Caco-2 (cell line): ENCODE results near the gene C11orf58. TPM values are rescaled to one million over a fixed set of nuclear protein-coding genes. Genes with fewer than 3 reads are reported as not detected.

Experiments used
- BruUV-seq: library from RNA; stranded (reverse); fragments of 400-500 nt; replicated peaks from 2 replicates; lab custom pipeline; 2021; lab: Mats Ljungman, UMichigan
- CTCF ChIA-PET: fragments of 300-600 bp; sonication (Branson Sonifier 250); formaldehyde crosslinking; loops from one replicate; lab custom pipeline; 2022; ENCODE audit warnings: antibody characterized with exemption; lab: Charles Lee
- POLR2A ChIA-PET: fragments of 300-600 bp; sonication (Branson Sonifier 250); formaldehyde crosslinking; loops from one replicate; lab custom pipeline; 2022; ENCODE audit warnings: antibody characterized with exemption; lab: Charles Lee
- DNase-seq, 2 experiments: peaks; one replicate each; pipeline versions ENCODE4 v3.0.0 to v3.0.0-alpha.2; 2020 to 2022
- H3K27me3 ChIP-seq: replicated peaks from 2 replicates; pipeline ENCODE4 v1.6.0; 2011; ENCODE audit warnings: low read length; ENCODE audit not compliant: control insufficient read depth, insufficient read depth
- H3K36me3 ChIP-seq: 2 replicates; pipeline ENCODE4 v1.5.1; 2011; ENCODE audit warnings: low read length; ENCODE audit not compliant: control insufficient read depth, insufficient read depth
- H3K4me1 ChIP-seq: fragments of 250-450 bp; sonication (Bioruptor Pico); 2 replicates; pipeline ENCODE4 v1.5.1; 2020; ENCODE audit warnings: mild to moderate bottlenecking
- H3K4me3 ChIP-seq: 2 replicates; pipeline ENCODE4 v1.5.1; 2011; ENCODE audit warnings: low read depth, mild to moderate bottlenecking, control low read depth, low read length
- H3K9me3 ChIP-seq: fragments of 250-450 bp; sonication (Bioruptor Pico); 2 replicates; pipeline ENCODE4 v1.5.1; 2020; ENCODE audit warnings: mild to moderate bottlenecking, moderate library complexity
- H3K27ac Mint-ChIP-seq: one replicate; pipeline ENCODE4 v1.8.0; 2022; ENCODE audit warnings: mixed read lengths; ENCODE audit not compliant: unreplicated experiment
- H3K27me3 Mint-ChIP-seq: one replicate; pipeline ENCODE4 v1.8.0; 2022; ENCODE audit warnings: mixed read lengths; ENCODE audit not compliant: insufficient read depth, unreplicated experiment
- H3K36me3 Mint-ChIP-seq: one replicate; pipeline ENCODE4 v1.8.0; 2022; ENCODE audit warnings: mild to moderate bottlenecking, mixed read lengths; ENCODE audit not compliant: insufficient read depth, unreplicated experiment
- H3K4me1 Mint-ChIP-seq: one replicate; pipeline ENCODE4 v1.8.0; 2022; ENCODE audit warnings: low read depth, mixed read lengths; ENCODE audit not compliant: unreplicated experiment
- H3K4me3 Mint-ChIP-seq: one replicate; pipeline ENCODE4 v1.8.0; 2022; ENCODE audit warnings: mild to moderate bottlenecking, moderate library complexity, mixed read lengths; ENCODE audit not compliant: unreplicated experiment
- H3K9me3 Mint-ChIP-seq: one replicate; pipeline ENCODE4 v1.8.0; 2022; ENCODE audit warnings: mixed read lengths; ENCODE audit not compliant: unreplicated experiment
- intact Hi-C: fragments of 100-400 bp; cut with micrococcal nuclease; formaldehyde crosslinking; loops from one replicate; pipeline ENCODE4 v1.10.0; 2022; ENCODE audit not compliant: unreplicated experiment
- total RNA-seq: library from RNA; stranded (reverse); gene quantifications from 2 replicates; pipeline ENCODE4 v1.2.3, GENCODE V29; 2022
- TF ChIP-seq, protein P1 (sequence below), 2 experiments: fragments of 200-600 bp in 1 of 2; IDR thresholded peaks; 1 replicate in 1 of 2; 2 replicates in 1 of 2; pipeline versions ENCODE4 v1.5.1 to v1.8.0; 2011 to 2022; ENCODE audit warnings: antibody characterized with exemption in 1 of 2, control low read depth in 1 of 2, inconsistent platforms in 1 of 2, low read depth in 1 of 2, low read length in 1 of 2, mild to moderate bottlenecking in 1 of 2, moderate library complexity in 1 of 2; ENCODE audit not compliant: insufficient read depth in 1 of 2, severe bottlenecking in 1 of 2, unreplicated experiment in 1 of 2

The C11orf58 gene
- total RNA-seq, 1 experiment from 2014 or later, result 209 TPM

DNA sequence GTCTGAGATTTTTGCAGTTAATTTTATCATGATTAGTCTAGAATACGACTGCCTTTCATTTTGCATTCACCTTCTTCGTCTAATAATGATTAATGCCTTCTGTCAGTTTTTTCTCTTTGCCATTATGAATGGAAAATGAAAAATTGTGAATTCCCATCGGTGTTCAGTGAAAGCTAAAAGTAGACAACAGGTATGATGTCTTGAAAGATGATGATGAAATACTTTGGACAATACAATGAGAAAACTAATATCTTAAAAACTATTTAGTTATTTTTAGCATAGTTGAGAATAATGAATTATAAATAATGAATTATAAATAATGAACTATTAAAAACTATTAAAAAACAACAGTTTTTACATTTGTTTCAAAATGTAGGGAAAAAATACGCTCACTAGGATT, 5.0 kb downstream of the C11orf58 start:
- no peaks in the 10 kb centered on the region for H3K4me1 Mint-ChIP-seq
- intact Hi-C loops, result no loop called here
- BruUV-seq, result no TSS peak
- TF ChIP-seq, protein P1, sequence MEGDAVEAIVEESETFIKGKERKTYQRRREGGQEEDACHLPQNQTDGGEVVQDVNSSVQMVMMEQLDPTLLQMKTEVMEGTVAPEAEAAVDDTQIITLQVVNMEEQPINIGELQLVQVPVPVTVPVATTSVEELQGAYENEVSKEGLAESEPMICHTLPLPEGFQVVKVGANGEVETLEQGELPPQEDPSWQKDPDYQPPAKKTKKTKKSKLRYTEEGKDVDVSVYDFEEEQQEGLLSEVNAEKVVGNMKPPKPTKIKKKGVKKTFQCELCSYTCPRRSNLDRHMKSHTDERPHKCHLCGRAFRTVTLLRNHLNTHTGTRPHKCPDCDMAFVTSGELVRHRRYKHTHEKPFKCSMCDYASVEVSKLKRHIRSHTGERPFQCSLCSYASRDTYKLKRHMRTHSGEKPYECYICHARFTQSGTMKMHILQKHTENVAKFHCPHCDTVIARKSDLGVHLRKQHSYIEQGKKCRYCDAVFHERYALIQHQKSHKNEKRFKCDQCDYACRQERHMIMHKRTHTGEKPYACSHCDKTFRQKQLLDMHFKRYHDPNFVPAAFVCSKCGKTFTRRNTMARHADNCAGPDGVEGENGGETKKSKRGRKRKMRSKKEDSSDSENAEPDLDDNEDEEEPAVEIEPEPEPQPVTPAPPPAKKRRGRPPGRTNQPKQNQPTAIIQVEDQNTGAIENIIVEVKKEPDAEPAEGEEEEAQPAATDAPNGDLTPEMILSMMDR (IDR thresholded peaks at IDR 0.05; ENCODE audit: insufficient read depth in 1 of 2, low read depth in 1 of 2, low read length in 1 of 2, severe bottlenecking in 1 of 2, unreplicated experiment in 1 of 2), result no peak
- peaks cover 4% of the 10 kb centered on the region; the same call in 1 of the 2 replicates for H3K4me1 ChIP-seq
- ChIA-PET CTCF (no interaction called here), POLR2A (no interaction called here)
- DNase-seq, result no peak
- H3K27me3 ChIP-seq, result no peaks in the 10 kb centered on the region
- no peaks in the 10 kb centered on the region for H3K9me3 ChIP-seq
- H3K36me3 ChIP-seq, result peaks cover 4% of the 10 kb centered on the region
- H3K4me3 Mint-ChIP-seq, result no peak overlapping the region
- H3K9me3 Mint-ChIP-seq, result no peaks in the 10 kb centered on the region
- H3K4me3 ChIP-seq, result no peak overlapping the region
- H3K36me3 Mint-ChIP-seq, result peaks cover 53% of the 10 kb centered on the region
- no peak overlapping the region for H3K27ac Mint-ChIP-seq
- no peaks in the 10 kb centered on the region for H3K27me3 Mint-ChIP-seq

DNA sequence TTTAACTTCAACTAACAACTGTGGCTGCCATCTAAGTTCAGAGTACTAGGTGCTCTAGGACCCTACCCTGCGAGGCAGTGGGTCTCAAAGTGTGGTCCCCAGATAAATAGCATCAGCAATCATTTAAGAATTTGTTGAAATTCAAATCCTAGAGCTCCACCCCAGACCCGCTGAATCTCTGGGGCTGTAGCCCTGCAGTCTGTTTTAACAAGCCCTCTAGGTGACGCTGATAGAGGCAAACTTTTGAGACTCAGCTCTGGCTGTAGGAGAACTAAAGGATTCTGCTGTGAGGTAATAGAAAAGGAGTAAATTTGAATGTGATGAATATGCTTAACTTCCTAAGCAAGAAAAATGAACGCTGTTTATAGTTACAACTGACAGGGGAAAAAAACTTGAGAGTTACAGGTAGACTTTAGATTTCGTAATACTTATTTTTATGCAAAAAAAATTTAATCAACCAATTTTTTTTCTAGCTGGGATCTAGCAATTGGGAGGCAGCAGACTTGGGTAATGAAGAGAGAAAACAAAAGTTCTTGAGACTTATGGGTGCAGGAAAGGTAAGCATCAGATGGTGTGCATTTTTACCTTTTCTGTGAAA, 5.8 kb downstream of the C11orf58 start:
- Histone ChIP-seq H3K27me3 (no peaks in the 10 kb centered on the region), H3K4me3 (no peak overlapping the region), H3K36me3 (peaks cover 4% of the 10 kb centered on the region), H3K9me3 (no peaks in the 10 kb centered on the region), H3K4me1 (peaks cover 4% of the 10 kb centered on the region; the same call in 1 of the 2 replicates)
- ChIA-PET CTCF (no interaction called here), POLR2A (interaction anchor here (0.6 kb wide), 1 partner anchor 712 kb away, joined by 6 read pairs; no protein-coding TSS in a partner anchor)
- intact Hi-C loops, result no loop called here
- no peaks in the 10 kb centered on the region for H3K9me3 Mint-ChIP-seq
- TF ChIP-seq, protein P1 (IDR thresholded peaks at IDR 0.05; ENCODE audit: insufficient read depth in 1 of 2, low read depth in 1 of 2, low read length in 1 of 2, severe bottlenecking in 1 of 2, unreplicated experiment in 1 of 2), result no peak
- no TSS peak for BruUV-seq
- H3K27ac Mint-ChIP-seq, result no peak overlapping the region
- peaks cover 58% of the 10 kb centered on the region for H3K36me3 Mint-ChIP-seq
- no peaks in the 10 kb centered on the region for H3K4me1 Mint-ChIP-seq
- DNase-seq, result no peak
- H3K4me3 Mint-ChIP-seq, result no peak overlapping the region
- no peaks in the 10 kb centered on the region for H3K27me3 Mint-ChIP-seq

DNA sequence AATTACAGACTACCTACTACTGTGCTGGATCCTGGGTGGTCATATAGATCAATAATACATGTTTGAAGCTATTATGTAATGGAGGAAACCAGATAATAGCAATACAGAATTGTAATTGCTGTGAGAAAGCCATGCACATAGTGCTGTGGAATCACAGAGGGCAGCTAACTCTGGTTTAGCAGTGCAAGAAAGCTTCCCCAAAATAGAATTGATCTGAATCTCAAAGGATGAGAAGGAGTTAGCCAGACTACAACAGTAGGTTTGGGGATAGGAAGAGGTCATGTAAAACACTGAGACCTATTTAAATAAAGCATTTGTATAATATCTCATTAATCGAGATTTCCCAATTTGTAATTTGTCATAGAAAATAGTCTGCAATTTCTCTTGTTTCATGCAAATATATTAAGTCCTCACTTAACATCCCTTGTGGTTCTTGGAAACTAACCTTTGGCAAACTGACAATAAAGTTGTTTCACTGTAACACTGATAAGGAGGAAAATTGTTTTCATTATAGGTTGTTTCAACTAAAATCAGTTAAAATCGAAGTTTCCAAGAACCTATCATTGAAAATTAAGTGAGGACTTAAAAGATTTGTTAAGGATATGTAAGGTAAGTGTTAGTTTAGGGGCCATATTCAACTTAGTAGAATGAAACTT, 7.6 kb downstream of the C11orf58 start:
- no peak for DNase-seq
- Histone ChIP-seq H3K27me3 (no peaks in the 10 kb centered on the region), H3K9me3 (no peaks in the 10 kb centered on the region), H3K4me3 (no peak overlapping the region), H3K4me1 (no peaks in the 10 kb centered on the region), H3K36me3 (peaks cover 8% of the 10 kb centered on the region)
- Mint-ChIP-seq H3K9me3 (no peaks in the 10 kb centered on the region), H3K27ac (no peak overlapping the region), H3K4me3 (no peak overlapping the region), H3K27me3 (no peaks in the 10 kb centered on the region), H3K4me1 (no peaks in the 10 kb centered on the region), H3K36me3 (peaks cover 77% of the 10 kb centered on the region)
- TF ChIP-seq, protein P1 (IDR thresholded peaks at IDR 0.05; ENCODE audit: insufficient read depth in 1 of 2, low read depth in 1 of 2, low read length in 1 of 2, severe bottlenecking in 1 of 2, unreplicated experiment in 1 of 2), result no peak
- CTCF ChIA-PET, result no interaction called here
- intact Hi-C loops, result no loop called here
- POLR2A ChIA-PET, result no interaction called here
- BruUV-seq, result no TSS peak
